IgD-negative memory B cell (primary cell): ENCODE measurements around the gene SMOC2. TPM values are rescaled to one million over a fixed set of nuclear protein-coding genes. Genes with fewer than 3 reads are reported as not detected.

ENCODE experiments used
- H3K27ac Mint-ChIP-seq, 3 donors: one replicate each; pipeline ENCODE4 v1.8.0; 2020 to 2022; ENCODE audit warnings: mild to moderate bottlenecking in 3 of 3, mixed read lengths in 3 of 3, moderate library complexity in 1 of 3
- H3K27me3 Mint-ChIP-seq: one replicate; pipeline ENCODE4 v1.8.0; 2021; ENCODE audit warnings: mixed read lengths
- H3K36me3 Mint-ChIP-seq: one replicate; pipeline ENCODE4 v1.8.0; 2020; ENCODE audit warnings: mild to moderate bottlenecking, mixed read lengths
- H3K4me1 Mint-ChIP-seq, 3 donors: one replicate each; pipeline ENCODE4 v1.8.0; 2020 to 2022; ENCODE audit warnings: mixed read lengths in 3 of 3, mild to moderate bottlenecking in 1 of 3
- H3K4me3 Mint-ChIP-seq, 4 donors: one replicate each; pipeline ENCODE4 v1.8.0; 2020 to 2022; ENCODE audit warnings: mild to moderate bottlenecking in 4 of 4, mixed read lengths in 4 of 4, moderate library complexity in 3 of 4
- H3K9me3 Mint-ChIP-seq, 3 donors: one replicate each; pipeline ENCODE4 v1.8.0; 2020 to 2021; ENCODE audit warnings: mixed read lengths in 3 of 3, mild to moderate bottlenecking in 1 of 3
- polyA plus RNA-seq: library from polyadenylated mRNA; unstranded; fragments of 300-500 nt; fragmentation: Illumina TruSeq; gene quantifications from one replicate; pipeline ENCODE4 v1.2.3, GENCODE V29; 2021

SMOC2 gene
- polyA plus RNA-seq, 1 donor from 2014 or later, result not detected

DNA sequence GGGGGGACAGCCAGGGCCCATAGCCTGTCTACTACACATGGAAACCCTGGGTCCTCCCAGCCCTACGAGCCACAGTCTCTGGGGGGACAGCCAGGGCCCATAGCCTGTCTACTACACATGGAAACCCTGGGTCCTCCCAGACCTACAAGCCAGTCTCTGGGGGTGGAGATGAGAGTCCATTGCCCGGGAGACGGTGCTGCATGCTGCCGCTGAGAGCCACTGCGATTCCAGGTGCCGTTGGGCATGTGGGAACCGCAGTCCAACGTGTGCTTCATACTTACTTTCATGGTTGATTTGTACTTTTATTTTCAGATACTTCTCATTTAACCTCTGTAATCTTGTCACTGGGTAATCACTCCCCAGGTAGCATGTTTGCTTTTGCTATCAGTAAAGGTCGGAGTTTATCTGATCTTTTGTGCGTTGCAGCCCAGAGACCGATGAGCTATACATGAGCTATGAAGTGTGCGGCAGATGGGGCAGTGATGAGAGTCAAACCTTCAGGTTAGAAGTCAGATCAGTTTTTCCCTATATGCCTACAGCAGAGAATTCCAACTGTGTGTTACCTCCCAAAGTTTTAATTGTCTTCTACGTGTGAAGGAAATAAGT lies 58.2 kb downstream of the SMOC2 start:
- Mint-ChIP-seq H3K9me3 (peaks cover 0 to 4% (median 0%) of the 10 kb centered on the region in 3 donors), H3K36me3 (no peaks in the 10 kb centered on the region), H3K27ac (peak overlapping the region in 1 of 3 donors; percentile 62), H3K27me3 (no peaks in the 10 kb centered on the region), H3K4me3 (no peak overlapping the region), H3K4me1 (no peaks in the 10 kb centered on the region)

DNA sequence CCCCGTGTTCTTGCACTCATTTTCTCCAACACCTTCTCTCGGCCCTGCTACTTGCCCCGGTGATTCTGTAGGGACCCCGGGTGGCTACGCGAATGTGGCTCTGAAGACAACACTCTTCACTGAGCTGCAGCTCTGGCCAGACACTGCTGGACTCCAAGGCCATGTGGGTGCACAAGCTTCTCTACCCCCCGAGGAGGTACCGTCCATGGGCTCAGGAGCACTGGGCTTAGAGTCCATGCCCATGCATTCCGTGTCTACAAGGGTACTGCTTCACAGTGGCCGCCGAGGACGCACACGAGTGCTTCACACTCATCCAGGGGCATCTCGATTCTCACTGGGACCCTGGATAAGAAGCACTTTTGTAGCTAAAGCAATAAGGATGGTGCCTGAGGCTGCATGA lies 59.5 kb downstream of the SMOC2 start:
- Mint-ChIP-seq H3K36me3 (no peaks in the 10 kb centered on the region), H3K9me3 (peaks cover 0 to 4% (median 2%) of the 10 kb centered on the region in 3 donors), H3K4me3 (no peak overlapping the region), H3K27ac (no peak overlapping the region), H3K27me3 (no peaks in the 10 kb centered on the region), H3K4me1 (no peaks in the 10 kb centered on the region)

- no peak overlapping the region for H3K27ac Mint-ChIP-seq
Observed at GRCh38 chr6:168501561-168501960, 60.6 kb downstream of the SMOC2 start.

GRCh38 chr6:168504366-168504765 lies 63.4 kb downstream of the SMOC2 start:
- Mint-ChIP-seq H3K4me1 (no peaks in the 10 kb centered on the region), H3K27ac (no peak overlapping the region), H3K36me3 (no peaks in the 10 kb centered on the region), H3K9me3 (peaks cover 0 to 2% (median 0%) of the 10 kb centered on the region in 3 donors), H3K27me3 (no peaks in the 10 kb centered on the region), H3K4me3 (no peak overlapping the region)

More at GRCh38 chr6:168501561-168501960, 60.6 kb downstream of the SMOC2 start:
- Mint-ChIP-seq H3K27me3 (no peaks in the 10 kb centered on the region), H3K4me3 (no peak overlapping the region), H3K36me3 (no peaks in the 10 kb centered on the region), H3K4me1 (no peaks in the 10 kb centered on the region), H3K9me3 (peaks cover 0 to 2% (median 0%) of the 10 kb centered on the region in 3 donors)

GRCh38 chr6:168506460-168506859 lies 65.5 kb downstream of the SMOC2 start:
- Mint-ChIP-seq H3K4me3 (no peak overlapping the region), H3K27ac (no peak overlapping the region), H3K4me1 (no peaks in the 10 kb centered on the region), H3K9me3 (peaks cover 0 to 2% (median 0%) of the 10 kb centered on the region in 3 donors), H3K27me3 (no peaks in the 10 kb centered on the region), H3K36me3 (no peaks in the 10 kb centered on the region)

- H3K4me1 Mint-ChIP-seq, result no peaks in the 10 kb centered on the region
- no peak overlapping the region for H3K27ac Mint-ChIP-seq
- H3K4me3 Mint-ChIP-seq, result no peak overlapping the region
- no peaks in the 10 kb centered on the region for H3K27me3 Mint-ChIP-seq
- H3K36me3 Mint-ChIP-seq, result no peaks in the 10 kb centered on the region
- H3K9me3 Mint-ChIP-seq, result peaks cover 0 to 2% (median 0%) of the 10 kb centered on the region in 3 donors
Observed at GRCh38 chr6:168507297-168507696, 66.3 kb downstream of the SMOC2 start.

DNA sequence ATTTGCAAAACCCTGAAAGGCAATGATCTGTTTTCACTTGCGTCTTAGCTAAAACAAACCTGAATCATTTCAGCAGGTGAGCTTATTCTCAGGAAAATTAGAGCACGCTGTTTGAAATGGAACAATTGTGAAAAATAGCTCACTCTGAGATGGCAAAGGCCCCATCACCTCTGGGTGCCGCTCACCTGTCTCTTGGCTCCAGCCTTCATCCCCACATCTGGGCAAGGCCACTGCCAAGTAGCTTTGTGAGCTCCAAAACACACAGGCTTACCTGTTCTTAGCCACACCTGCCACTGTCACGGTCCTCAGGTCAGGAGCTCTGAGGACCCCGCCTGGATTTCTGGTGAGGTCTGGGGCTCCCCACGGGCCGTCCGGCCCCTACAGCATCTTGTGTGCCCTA lies 66.7 kb downstream of the SMOC2 start:
- Mint-ChIP-seq H3K9me3 (peaks cover 0 to 2% (median 0%) of the 10 kb centered on the region in 3 donors), H3K27ac (peak overlapping the region in 1 of 3 donors; percentile 5), H3K4me3 (no peak overlapping the region), H3K36me3 (no peaks in the 10 kb centered on the region), H3K4me1 (no peaks in the 10 kb centered on the region), H3K27me3 (no peaks in the 10 kb centered on the region)

GRCh38 chr6:168508903-168509302 lies 67.9 kb downstream of the SMOC2 start:
- peaks cover 0 to 2% (median 0%) of the 10 kb centered on the region in 3 donors for H3K9me3 Mint-ChIP-seq
- no peak overlapping the region for H3K4me3 Mint-ChIP-seq
- H3K27ac Mint-ChIP-seq, result no peak overlapping the region
- H3K4me1 Mint-ChIP-seq, result no peaks in the 10 kb centered on the region
- no peaks in the 10 kb centered on the region for H3K27me3 Mint-ChIP-seq
- H3K36me3 Mint-ChIP-seq, result no peaks in the 10 kb centered on the region

DNA sequence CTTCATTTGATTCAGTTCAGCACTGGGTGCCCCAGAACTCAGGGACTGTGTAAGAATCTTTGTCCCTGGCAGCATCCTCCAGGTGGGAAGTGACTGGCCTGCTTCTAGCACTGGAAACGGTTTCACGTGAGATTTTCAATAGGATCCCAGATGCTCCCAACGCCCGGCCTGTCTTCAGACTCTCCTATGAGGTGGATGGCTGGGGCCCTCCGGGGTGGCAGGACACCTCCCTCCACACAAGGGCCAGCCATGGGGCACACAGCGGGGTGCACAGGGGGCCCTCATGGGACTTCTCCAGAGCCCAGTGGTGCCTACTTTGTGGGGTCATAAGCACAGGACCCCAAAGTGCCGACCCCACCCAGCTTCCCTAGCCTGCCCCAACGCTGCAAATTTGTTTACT lies 72.8 kb downstream of the SMOC2 start:
- no peak overlapping the region for H3K4me3 Mint-ChIP-seq
- no peaks in the 10 kb centered on the region for H3K4me1 Mint-ChIP-seq
- no peaks in the 10 kb centered on the region for H3K36me3 Mint-ChIP-seq

DNA sequence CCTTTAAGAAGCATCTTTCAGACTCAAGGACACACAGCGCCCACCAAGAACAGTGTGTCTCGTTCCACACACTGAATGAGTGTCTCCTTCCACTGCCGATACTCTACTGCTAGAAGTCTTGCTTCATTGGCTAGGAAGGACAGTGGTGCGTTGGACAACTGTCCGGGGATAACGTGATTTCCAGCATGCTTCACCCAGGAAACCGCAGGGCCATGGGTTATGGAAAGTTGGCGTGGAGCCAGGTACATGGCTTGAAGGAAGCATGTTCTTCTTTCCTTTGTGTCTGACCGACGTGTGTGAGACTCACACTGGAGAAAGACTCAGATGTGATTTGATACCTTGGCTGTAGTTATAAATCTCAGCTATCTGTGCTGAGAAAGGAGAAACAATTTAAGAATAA lies 73.2 kb downstream of the SMOC2 start:
- Mint-ChIP-seq H3K27ac (no peak overlapping the region), H3K4me3 (no peak overlapping the region), H3K36me3 (no peaks in the 10 kb centered on the region), H3K9me3 (peaks cover 0 to 3% (median 0%) of the 10 kb centered on the region in 3 donors), H3K27me3 (no peaks in the 10 kb centered on the region), H3K4me1 (no peaks in the 10 kb centered on the region)

More for the DNA sequence above, 72.8 kb downstream of the SMOC2 start:
- Mint-ChIP-seq H3K9me3 (peaks cover 0 to 3% (median 0%) of the 10 kb centered on the region in 3 donors), H3K27ac (no peak overlapping the region), H3K27me3 (no peaks in the 10 kb centered on the region)

GRCh38 chr6:168515376-168515775 lies 74.4 kb downstream of the SMOC2 start:
- Mint-ChIP-seq H3K36me3 (no peaks in the 10 kb centered on the region), H3K27me3 (no peaks in the 10 kb centered on the region), H3K27ac (no peak overlapping the region), H3K4me1 (no peaks in the 10 kb centered on the region), H3K4me3 (no peak overlapping the region), H3K9me3 (peaks cover 0 to 3% (median 0%) of the 10 kb centered on the region in 3 donors)

DNA sequence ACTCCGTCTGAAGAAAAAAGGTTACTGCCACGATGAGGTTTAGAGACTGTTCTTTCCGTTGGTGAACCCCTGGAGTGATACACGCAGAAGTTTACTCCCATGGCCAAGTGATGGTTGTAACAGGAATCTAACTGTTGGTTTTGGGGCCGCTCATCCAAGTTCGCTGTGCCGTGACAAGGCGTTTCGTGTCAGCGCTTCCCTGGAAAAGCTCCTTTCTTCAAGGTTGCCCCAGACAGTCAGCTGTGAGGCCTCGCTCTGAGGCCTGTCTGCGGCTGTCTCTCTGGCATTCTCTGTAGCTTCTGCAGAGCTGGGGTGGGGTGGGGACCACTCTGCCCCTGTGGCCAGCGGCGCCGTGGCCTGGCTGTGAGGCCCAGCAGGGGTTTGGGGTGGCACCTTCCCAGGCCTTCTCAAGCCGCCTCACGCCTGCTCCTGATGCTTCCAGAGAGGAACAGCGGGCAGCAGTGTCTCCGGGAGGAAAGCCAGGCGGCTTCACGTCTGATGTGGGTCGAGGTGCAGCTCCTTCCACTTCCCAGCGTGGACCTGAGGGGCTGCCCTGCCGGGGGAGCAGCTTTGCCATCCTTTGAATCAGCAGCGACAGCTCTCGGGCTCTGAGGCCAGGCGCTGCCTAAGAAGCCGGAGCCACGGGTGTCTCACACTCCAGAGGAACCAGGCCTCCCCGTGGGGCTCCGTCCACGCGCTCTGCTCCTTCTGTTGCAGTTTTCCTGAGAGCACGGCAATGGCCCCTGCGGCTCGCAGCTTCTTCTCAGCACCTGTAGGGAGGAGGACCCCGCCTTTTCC lies 76.2 kb downstream of the SMOC2 start:
- Mint-ChIP-seq H3K4me1 (no peaks in the 10 kb centered on the region), H3K4me3 (no peak overlapping the region), H3K36me3 (no peaks in the 10 kb centered on the region), H3K9me3 (peaks cover 0 to 3% (median 0%) of the 10 kb centered on the region in 3 donors), H3K27ac (no peak overlapping the region), H3K27me3 (no peaks in the 10 kb centered on the region)

DNA sequence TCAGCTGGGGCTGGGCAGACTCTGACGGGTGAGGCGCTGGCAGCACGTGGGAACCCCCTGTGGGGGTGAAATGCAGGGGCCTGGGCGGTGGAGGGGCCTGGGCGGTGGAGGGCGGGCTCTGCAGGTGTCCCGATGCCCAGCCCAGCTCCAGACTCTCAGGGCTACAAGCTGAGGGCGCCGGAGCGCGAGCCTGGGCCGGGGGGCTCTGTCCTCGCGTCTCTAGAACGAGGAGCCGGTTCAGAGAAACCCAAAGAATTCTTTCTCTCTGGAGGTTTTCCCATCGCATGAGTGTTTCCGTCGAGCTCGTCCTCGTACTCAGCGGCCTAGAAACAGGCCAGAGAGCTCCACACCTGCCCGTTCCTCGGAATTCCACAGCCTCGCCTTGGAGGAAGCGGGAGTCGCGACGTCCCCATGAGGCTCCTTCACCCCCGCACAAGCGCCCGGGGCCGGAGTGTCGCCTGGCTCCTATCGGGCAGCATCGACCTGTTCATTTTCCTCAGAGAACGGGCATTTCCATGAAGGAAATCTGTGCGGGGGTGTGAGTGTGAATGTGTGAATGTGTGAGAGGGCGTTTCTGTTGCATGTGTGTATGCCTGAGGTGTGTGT lies 76.9 kb downstream of the SMOC2 start:
- Mint-ChIP-seq H3K4me1 (peaks cover 0 to 3% (median 0%) of the 10 kb centered on the region in 3 donors), H3K27ac (no peak overlapping the region), H3K36me3 (no peaks in the 10 kb centered on the region), H3K9me3 (peaks cover 0 to 5% (median 3%) of the 10 kb centered on the region in 3 donors), H3K4me3 (no peak overlapping the region), H3K27me3 (peaks cover 3% of the 10 kb centered on the region)

DNA sequence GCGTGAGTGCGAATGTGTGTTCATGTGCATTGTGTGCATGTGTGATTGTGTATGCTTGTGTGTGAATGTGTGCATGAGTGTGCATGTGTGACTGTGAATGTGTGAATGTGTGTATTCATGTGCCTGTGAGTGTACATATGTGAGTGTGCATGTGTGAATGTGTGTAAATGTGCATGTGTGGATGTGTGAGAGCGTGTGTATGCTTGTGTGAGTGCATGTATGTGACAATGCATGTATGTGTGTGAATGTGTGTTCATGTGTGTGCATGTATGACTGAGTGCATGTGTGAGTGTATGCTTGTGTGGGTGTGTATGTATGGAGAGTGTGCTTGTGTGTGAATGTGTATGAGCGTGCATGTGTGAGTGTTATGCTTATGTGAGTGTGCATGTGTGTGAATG lies 77.4 kb downstream of the SMOC2 start:
- Mint-ChIP-seq H3K27ac (no peak overlapping the region), H3K9me3 (peaks cover 0 to 5% (median 3%) of the 10 kb centered on the region in 3 donors), H3K4me3 (no peak overlapping the region), H3K36me3 (no peaks in the 10 kb centered on the region), H3K4me1 (peaks cover 0 to 3% (median 0%) of the 10 kb centered on the region in 3 donors), H3K27me3 (peaks cover 3% of the 10 kb centered on the region)

- peaks cover 0 to 3% (median 0%) of the 10 kb centered on the region in 3 donors for H3K4me1 Mint-ChIP-seq
- H3K27ac Mint-ChIP-seq, result no peak overlapping the region
- no peak overlapping the region for H3K4me3 Mint-ChIP-seq
- peaks cover 0 to 5% (median 3%) of the 10 kb centered on the region in 3 donors for H3K9me3 Mint-ChIP-seq
- no peaks in the 10 kb centered on the region for H3K36me3 Mint-ChIP-seq
- peaks cover 3% of the 10 kb centered on the region for H3K27me3 Mint-ChIP-seq
Observed at GRCh38 chr6:168518867-168519266, 77.9 kb downstream of the SMOC2 start.
